OCI-LY3 (cell line): ENCODE data around the gene ETHE1.

Experiments
- EZH2phosphoT487 ChIP-seq: fragments of 200-600 bp; shearing (Covaris generic); IDR thresholded peaks from 2 replicates; pipeline ENCODE4 v1.6.1; 2018; ENCODE audit warnings: antibody characterized with exemption, mixed run types, low read depth
- TF ChIP-seq, protein P1 (sequence below): fragments of 200-600, 300-600 bp; sonication (generic); IDR thresholded peaks from 2 replicates; pipeline ENCODE4 v1.5.1; 2014; ENCODE audit warnings: antibody characterized with exemption, low read length, low read depth

DNA sequence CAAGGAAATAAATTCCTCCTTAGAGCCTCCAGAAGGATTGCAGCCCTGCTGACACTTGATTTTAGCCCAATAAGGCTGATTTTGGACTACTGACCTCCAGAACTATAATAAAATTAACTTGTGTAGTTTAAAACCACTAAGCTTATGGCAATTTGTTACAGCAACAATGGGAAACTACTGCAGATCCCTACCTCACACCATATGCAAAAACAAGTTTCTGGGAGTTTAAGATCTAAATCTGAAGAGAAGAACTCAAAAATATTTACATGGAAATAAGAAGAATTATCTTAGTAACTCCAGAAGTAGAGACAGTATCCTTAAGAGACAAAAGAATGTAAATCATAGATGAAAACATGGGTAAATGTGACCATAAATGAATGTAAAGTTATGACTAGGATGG is 11.9 kb upstream of the ETHE1 start:
- TF ChIP-seq, protein P1, sequence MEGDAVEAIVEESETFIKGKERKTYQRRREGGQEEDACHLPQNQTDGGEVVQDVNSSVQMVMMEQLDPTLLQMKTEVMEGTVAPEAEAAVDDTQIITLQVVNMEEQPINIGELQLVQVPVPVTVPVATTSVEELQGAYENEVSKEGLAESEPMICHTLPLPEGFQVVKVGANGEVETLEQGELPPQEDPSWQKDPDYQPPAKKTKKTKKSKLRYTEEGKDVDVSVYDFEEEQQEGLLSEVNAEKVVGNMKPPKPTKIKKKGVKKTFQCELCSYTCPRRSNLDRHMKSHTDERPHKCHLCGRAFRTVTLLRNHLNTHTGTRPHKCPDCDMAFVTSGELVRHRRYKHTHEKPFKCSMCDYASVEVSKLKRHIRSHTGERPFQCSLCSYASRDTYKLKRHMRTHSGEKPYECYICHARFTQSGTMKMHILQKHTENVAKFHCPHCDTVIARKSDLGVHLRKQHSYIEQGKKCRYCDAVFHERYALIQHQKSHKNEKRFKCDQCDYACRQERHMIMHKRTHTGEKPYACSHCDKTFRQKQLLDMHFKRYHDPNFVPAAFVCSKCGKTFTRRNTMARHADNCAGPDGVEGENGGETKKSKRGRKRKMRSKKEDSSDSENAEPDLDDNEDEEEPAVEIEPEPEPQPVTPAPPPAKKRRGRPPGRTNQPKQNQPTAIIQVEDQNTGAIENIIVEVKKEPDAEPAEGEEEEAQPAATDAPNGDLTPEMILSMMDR: no peak
- TF ChIP-seq EZH2phosphoT487: no peak
